GM21390 (cell line): ENCODE measurements around the gene FGF14.

Experiments
- ATAC-seq: cut with Tn5 transposase; IDR thresholded peaks from one replicate; pipeline ENCODE4 v1.9.1; 2021; ENCODE audit not compliant: unreplicated experiment

Gene FGF14

GRCh38 chr13:102369302-102369701 lies 32.5 kb downstream of the FGF14 start:
- no peak for ATAC-seq

GRCh38 chr13:102367836-102368235 lies 34.0 kb downstream of the FGF14 start:
- ATAC-seq: no peak

GRCh38 chr13:102361113-102361512 lies 40.7 kb downstream of the FGF14 start:
- ATAC-seq: no peak

- ATAC-seq: no peak
Measured at GRCh38 chr13:102359264-102359663, 42.6 kb downstream of the FGF14 start.

- ATAC-seq: no peak
Measured at GRCh38 chr13:102355251-102355650, 46.6 kb downstream of the FGF14 start.

GRCh38 chr13:102354011-102354410 lies 47.8 kb downstream of the FGF14 start:
- no peak for ATAC-seq

- ATAC-seq: no peak
Measured at GRCh38 chr13:102351521-102351920, 50.3 kb downstream of the FGF14 start.

GRCh38 chr13:102347490-102347889 lies 54.4 kb downstream of the FGF14 start:
- ATAC-seq: no peak

GRCh38 chr13:102346769-102347168 lies 55.1 kb downstream of the FGF14 start:
- ATAC-seq: no peak

GRCh38 chr13:102344410-102344809 lies 57.4 kb downstream of the FGF14 start:
- ATAC-seq: no peak

GRCh38 chr13:102333320-102334198 lies 68.3 kb downstream of the FGF14 start:
- ATAC-seq: no peak

- no peak for ATAC-seq
Measured at GRCh38 chr13:102328909-102329308, 72.9 kb downstream of the FGF14 start.

- ATAC-seq: no peak
Measured at GRCh38 chr13:102327119-102327617, 74.7 kb downstream of the FGF14 start.

GRCh38 chr13:102326381-102327118 lies 75.3 kb downstream of the FGF14 start:
- ATAC-seq: no peak

- no peak for ATAC-seq
Measured at GRCh38 chr13:102325321-102325720, 76.5 kb downstream of the FGF14 start.

GRCh38 chr13:102323505-102323904 lies 78.3 kb downstream of the FGF14 start:
- ATAC-seq: no peak

GRCh38 chr13:102323012-102323411 lies 78.8 kb downstream of the FGF14 start:
- ATAC-seq: no peak

GRCh38 chr13:102322211-102322610 lies 79.6 kb downstream of the FGF14 start:
- no peak for ATAC-seq

GRCh38 chr13:102318233-102318632 lies 83.6 kb downstream of the FGF14 start:
- ATAC-seq: no peak

- ATAC-seq: no peak
Measured at GRCh38 chr13:102317593-102317992, 84.3 kb downstream of the FGF14 start.

- no peak for ATAC-seq
Measured at GRCh38 chr13:102316732-102317131, 85.1 kb downstream of the FGF14 start.

GRCh38 chr13:102312841-102313240 lies 89.0 kb downstream of the FGF14 start:
- no peak for ATAC-seq
